Measurements from ENCODE around the gene SLC46A1. TPM values are rescaled to one million over a fixed set of nuclear protein-coding genes. Genes with fewer than 3 reads are reported as not detected.
A peak's percentile ranks its signal among the peaks of the same experiment; 100 is the strongest.
"Not testable (repeated sequence)": the region's sequence is repeated elsewhere in the genome, so short reads cannot be mapped to it uniquely, and the experiment has no call there.

The SLC46A1 gene
- total RNA-seq, result 4.0 and 8.6 TPM in 2 replicates

DNA sequence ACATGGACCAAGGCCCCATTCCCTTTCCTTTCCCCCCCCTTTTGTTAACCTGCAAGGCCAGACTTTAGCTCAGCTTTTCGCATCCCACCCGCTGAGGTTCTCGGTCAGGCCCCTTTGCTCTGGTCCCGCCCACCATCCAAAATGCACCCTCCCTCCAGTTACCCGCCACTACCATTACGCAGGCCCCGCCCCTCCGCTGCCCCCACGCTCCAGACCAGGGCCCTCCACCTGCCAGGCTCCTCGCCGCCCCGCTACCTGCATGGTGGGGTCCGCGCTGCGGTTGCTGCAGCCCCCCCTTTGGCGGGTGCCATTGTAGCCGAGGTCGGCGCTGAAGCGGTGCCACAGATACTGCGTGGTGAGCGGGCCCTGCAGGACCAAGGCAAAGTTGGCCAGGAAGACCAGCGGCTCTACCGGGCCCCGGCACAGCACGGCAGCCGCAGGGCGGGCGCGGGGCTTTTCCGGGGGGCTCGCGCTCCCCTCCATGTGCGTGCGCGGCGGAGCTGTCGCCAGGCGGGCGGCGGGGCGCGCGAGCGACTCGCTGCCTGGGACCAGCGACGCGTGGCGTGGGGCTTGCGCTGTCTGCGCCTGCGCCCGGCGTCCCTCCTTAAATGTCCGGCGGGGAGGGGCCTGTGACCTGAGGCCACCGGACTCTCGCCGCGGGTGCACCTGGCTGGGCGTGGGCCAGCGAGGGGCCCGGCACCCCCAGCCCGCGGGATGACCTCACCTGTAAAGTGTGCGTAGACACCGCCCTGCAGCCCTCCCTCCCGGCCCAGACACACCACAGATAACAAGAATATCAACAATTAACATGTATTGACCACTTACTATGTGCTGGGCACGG is at the start of gene SLC46A1:
TSS of gene SLC46A1 (minus strand) at position 581 of the 841 bp plus-strand sequence. CDS start at position 483, 98 bp downstream.
- DNase-seq (ENCODE audit: low read depth), result no peak

DNA sequence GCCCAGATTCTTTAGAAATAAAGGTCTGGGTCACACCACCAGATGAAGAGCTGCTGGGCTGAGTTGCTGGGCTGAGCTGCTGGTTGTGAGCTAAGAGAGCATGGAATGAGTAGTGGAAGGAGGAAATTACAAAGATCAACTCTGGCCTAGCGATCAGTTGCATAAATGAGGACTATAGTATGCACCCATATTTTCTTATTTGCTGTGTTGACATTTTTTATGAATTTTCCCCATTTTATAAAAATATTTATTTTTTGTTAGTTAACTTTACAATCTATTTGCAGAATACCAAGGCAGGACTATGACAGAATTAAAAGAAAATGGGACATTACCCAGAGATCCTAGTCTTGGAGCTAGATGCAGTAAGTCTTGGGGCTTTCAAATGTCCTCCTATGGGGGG is 43.8 kb upstream of the SLC46A1 start:
- no peak for DNase-seq (ENCODE audit: low read depth)

DNA sequence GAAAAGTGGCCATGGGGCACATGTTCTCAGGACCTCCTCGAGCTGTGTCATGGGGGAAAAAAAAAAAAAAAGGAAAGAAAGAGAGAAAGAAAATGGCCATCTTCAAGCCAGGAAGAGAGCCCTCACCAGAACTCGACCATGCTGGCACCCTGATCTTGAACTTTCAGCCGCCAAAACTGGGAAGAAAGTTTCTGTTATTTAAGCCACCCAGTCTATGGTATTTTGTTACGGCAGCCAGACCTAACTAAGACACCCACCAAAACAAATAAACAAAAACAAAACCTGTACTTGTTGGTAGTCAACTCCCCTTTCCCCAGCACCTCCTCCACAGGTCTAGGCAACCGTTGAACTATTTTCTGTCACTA is 41.4 kb upstream of the SLC46A1 start:
- no peak for DNase-seq (ENCODE audit: low read depth)

DNA sequence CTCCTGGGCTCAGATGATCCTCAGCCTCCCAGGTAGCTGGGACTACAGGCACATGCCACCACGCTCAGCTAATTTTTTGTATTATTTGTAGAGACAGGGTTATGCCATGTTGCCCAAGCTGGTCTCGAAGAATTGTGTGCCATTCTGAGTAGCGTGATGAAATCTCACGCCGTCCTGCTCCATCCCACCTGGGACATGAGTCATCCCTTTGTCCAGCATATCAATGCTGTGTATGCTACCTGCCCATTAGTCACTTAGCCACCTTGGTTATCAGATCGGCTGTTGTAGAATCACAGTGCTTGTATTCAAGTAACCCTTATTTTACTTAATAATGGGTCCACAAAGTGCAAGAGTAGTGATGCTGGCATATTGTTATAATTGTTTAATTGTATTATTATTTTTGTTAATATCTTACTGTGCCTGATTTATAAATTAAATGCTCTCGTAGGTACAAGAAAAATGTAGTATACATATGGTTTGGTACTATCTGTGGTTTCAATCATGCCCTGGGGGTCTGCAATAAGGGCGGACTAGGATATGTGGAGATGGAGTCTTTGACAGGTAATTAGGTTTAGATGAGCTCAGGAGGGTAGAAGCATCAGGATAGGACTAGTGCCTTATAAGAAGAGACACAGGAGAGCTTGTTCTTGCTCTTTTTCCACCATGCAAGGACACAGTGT is 40.8 kb upstream of the SLC46A1 start:
- DNase-seq (ENCODE audit: low read depth), result peak; percentile 9

GRCh38 chr17:28443901-28444638 is 38.1 kb upstream of the SLC46A1 start:
- DNase-seq (ENCODE audit: low read depth), result no peak

GRCh38 chr17:28434326-28434725 is 28.3 kb upstream of the SLC46A1 start:
- DNase-seq (ENCODE audit: low read depth), result not testable (repeated sequence)

GRCh38 chr17:28433721-28434120 is 27.7 kb upstream of the SLC46A1 start:
- DNase-seq (ENCODE audit: low read depth), result no peak

DNA sequence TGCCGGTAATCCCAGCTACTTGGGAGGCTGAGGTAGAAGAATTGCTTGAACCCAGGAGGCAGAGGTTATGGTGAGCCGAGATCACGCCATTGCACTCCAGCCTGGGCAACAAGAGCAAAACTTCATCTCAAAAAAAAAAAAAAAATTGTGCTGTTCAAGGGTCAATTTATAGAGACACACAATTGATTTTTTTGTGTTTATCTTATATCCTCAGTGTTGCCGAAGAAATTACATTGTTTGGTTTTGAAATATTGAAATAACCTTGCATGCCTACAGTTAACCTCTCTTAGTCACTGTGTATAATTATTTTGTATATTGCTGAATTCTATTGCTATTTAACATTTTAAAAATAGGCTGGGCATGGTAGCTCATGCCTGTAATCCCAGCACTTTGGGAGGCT is 22.0 kb upstream of the SLC46A1 start:
- not testable (repeated sequence) for DNase-seq (ENCODE audit: low read depth)

DNA sequence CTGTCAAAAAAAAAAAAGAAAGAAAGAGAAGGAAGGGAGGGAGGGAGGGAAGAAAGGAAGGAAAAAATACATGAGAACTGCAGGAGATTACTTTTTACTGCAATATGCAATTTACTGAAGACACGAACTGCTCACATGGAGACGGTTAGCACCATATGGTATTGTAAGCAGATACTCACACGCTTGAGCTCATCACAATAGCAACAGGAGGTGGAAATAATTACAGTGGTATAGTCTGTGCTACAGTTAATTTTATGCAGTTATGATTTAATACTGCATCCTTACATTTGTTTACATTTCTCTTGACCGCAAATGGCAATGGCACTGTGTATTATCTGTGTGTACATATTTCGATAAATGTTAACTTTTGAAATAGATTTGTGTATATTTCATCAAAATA is 21.4 kb upstream of the SLC46A1 start:
- DNase-seq (ENCODE audit: low read depth), result no peak

DNA sequence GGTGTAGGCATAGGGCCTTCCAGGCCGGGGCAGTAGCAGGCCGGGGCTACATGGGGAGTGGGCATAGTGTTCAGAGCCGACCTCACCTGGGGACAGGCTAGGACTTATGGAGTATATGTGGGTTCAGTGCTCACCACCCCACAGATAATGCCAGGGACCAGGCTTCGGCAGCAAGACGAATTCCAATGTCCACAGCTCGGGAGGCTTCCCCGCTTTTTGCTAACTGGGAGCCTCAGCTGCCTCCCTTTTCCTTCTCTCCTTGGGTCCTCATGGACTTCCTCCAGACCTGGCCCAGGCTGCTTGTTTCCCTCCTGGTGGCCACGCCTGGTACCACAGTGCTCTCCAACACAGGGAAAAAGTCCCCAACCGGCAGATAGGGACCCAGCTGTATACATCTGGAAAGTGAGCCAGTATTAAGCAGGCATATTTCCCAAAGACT is 20.1 kb upstream of the SLC46A1 start:
- DNase-seq (ENCODE audit: low read depth), result no peak

DNA sequence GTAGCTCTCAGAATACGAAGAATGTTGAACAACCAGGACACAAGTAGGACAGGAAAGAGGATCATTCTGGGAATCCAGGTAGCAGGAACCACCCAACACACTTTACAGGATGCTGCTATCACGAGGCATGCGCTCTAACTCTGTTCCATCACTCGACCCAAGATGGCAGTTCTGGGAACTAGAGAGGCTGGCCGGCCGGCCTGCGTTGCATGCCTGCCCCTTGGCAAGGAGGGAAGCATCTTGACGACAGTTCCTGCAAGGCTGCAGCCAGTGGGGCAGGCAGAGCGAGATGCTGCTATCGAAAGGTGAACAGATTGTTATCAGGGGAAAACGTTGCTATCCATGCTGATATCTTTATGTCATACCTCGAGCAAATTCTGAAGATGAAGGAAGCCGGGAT is 19.2 kb upstream of the SLC46A1 start:
- no peak for DNase-seq (ENCODE audit: low read depth)

GRCh38 chr17:28421787-28422305 is 15.8 kb upstream of the SLC46A1 start:
- DNase-seq (ENCODE audit: low read depth), result no peak

- peak; percentile 66 for DNase-seq (ENCODE audit: low read depth)
These were observed 10.8 kb upstream of the SLC46A1 start for GRCh38 chr17:28416703-28417311.

- no peak for DNase-seq (ENCODE audit: low read depth)
These were observed 9.9 kb upstream of the SLC46A1 start for GRCh38 chr17:28415886-28416285.

DNA sequence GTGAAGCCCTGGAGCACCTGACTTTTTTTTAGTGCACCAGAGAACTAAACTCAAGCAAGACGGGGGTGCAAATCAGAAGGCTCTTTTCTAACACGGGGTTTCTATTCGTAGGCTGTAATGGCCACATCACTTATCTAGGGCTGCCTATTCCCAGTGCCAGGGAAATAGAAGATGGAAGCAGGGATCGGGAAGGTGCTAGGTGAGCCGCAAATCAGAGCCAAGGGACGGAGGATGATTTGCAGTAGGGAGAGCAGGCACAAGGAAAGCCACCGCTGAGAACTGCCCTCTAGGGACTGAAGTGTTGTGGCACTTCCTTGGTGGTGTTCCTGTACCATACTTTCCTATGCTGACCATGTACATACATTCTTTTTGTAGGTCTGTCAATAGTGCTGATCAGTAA is 7.8 kb upstream of the SLC46A1 start:
- no peak for DNase-seq (ENCODE audit: low read depth)

- DNase-seq (ENCODE audit: low read depth), result no peak
These were observed 6.1 kb upstream of the SLC46A1 start for GRCh38 chr17:28412099-28412498.

DNA sequence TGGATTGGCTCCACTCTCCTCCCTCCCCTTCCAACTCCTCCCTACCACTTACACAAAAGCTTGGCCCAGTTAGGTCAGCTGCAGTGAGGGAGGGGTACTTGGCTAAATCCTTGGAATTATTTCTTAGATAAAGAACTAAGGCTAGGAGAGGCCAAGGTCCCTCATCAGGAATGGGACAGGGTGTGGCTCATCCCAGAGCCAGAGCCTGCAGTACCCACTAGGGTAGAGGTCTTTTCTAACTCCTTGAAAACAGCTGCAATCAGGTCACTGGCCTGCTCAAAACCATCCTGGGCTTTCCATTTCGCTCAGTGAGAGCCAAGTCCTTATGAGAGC is 1.9 kb upstream of the SLC46A1 start:
- DNase-seq (ENCODE audit: low read depth), result no peak

DNA sequence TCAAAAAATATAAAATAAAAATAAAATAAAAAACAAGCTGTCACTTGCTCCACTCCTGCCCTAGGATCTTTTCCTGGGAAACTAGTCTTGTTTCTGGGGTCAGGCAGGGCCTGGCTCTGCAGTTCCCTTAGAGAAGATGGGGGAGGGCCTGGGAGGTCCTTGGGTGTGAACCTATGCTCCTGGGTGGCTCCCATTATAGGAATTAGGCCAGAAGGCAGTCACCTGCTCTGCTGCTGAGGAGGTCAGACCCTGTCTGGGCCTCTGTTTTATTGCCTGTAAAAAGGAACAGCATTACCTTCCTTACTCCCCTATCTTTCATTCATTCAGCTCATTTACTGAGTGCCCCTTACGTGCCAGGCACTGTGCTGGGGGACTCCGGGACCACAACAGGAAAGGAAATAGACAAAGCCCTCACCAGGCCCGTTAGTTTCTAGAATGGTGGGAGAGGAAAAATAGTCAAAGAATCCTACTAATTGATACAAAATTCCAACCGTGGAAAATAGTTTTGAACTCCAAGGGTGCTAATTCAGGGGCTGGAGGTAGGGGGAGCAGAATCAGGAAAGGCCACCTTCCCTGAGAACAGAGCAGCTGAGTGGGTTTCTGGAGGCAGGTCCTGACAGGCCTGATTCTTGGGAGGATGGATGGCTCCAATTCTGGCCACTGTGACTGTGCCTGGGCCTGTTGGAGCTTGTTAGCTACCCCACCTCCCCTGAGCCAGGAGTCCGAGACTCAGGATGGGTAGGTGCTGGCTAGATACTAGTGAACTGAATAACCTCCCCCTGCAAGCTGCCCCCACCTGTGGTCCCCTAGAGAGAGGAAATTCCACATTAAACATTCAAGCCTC is 1.3 kb upstream of the SLC46A1 start:
- DNase-seq (ENCODE audit: low read depth), result no peak

DNA sequence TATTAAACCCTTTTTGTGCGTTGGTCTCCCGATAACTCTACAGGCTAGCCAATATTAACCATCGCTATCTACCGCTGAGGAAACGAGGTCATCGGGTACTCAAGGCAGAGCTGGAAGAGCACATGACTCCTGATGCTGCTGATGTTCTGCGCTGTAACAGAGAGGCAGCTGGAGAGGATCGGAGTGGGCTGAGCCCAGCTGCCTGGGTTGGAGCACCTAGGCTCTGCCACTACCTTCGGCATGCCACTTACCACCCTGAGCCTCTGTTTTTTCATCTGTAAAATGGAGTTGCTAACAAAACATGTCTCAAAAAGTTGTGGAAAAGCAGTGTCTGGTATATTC is 432 bp upstream of the SLC46A1 start:
- no peak for DNase-seq (ENCODE audit: low read depth)

- DNase-seq (ENCODE audit: low read depth), result no peak
These were observed 1.0 kb downstream of the SLC46A1 start for GRCh38 chr17:28404812-28405570.

GRCh38 chr17:28404461-28404811 is 1.6 kb downstream of the SLC46A1 start:
- no peak for DNase-seq (ENCODE audit: low read depth)

Measured in renal cortical epithelial cell (primary cell).